GM10266 (cell line): ENCODE measurements around the gene NRG2.

Source experiments
- DNase-seq: peaks from one replicate; pipeline ENCODE4 v3.0.0; 2012; ENCODE audit errors: extremely low spot score
- CTCF ChIP-seq: IDR thresholded peaks from 2 replicates; pipeline ENCODE4 v1.5.1; 2012; ENCODE audit warnings: mild to moderate bottlenecking, low read depth; ENCODE audit not compliant: control insufficient read depth, insufficient read depth; ENCODE audit errors: missing control alignments

Gene NRG2

GRCh38 chr5:140041492-140042392 lies 1.4 kb downstream of the NRG2 start:
- peak; percentile 57 for DNase-seq
- TF ChIP-seq CTCF = no peak

- DNase-seq = no peak
Observed at GRCh38 chr5:140041099-140041491, 2.0 kb downstream of the NRG2 start.

GRCh38 chr5:140040358-140040757 lies 2.7 kb downstream of the NRG2 start:
- TF ChIP-seq CTCF = no peak
- DNase-seq = no peak

More at GRCh38 chr5:140041099-140041491, 2.0 kb downstream of the NRG2 start:
- TF ChIP-seq CTCF = no peak

GRCh38 chr5:140039561-140039960 lies 3.5 kb downstream of the NRG2 start:
- TF ChIP-seq CTCF = no peak
- DNase-seq = peak; percentile 46

GRCh38 chr5:140038373-140038957 lies 4.6 kb downstream of the NRG2 start:
- DNase-seq = peak; percentile 49
- no peak for TF ChIP-seq CTCF

- no peak for DNase-seq
Observed at GRCh38 chr5:140037012-140037411, 6.1 kb downstream of the NRG2 start.

More at GRCh38 chr5:140037012-140037411, 6.1 kb downstream of the NRG2 start:
- TF ChIP-seq CTCF = no peak
